Activated B cell treated with CpG ODN at 0.5 μM for 24 hours (primary cell): Measurements from ENCODE around the gene OSBPL10. TPM values are rescaled to one million over a fixed set of nuclear protein-coding genes. Genes with fewer than 3 reads are reported as not detected.

Experiments used
- ATAC-seq: fragments of 200-7000 bp; cut with Tn5 transposase; one replicate; pipeline ENCODE4 v1.10.0; 2021; ENCODE audit warnings: low read depth, mild to moderate bottlenecking, moderate library complexity
- CTCF ChIA-PET: fragments of 350-600 bp; sonication (Branson Sonifier 250); formaldehyde crosslinking; loops from one replicate; lab custom pipeline; 2021; ENCODE audit warnings: antibody characterized with exemption; lab: Charles Lee
- POLR2A ChIA-PET: fragments of 350-600 bp; sonication (Branson Sonifier 250); formaldehyde crosslinking; loops from one replicate; lab custom pipeline; 2021; ENCODE audit warnings: antibody characterized with exemption; lab: Charles Lee
- DNase-seq: peaks from one replicate; pipeline ENCODE4 v3.0.0; 2022
- H3K27ac Mint-ChIP-seq: one replicate; pipeline ENCODE4 v1.8.0; 2020; ENCODE audit warnings: mixed read lengths
- H3K27me3 Mint-ChIP-seq: one replicate; pipeline ENCODE4 v1.8.0; 2021; ENCODE audit warnings: mixed read lengths
- H3K36me3 Mint-ChIP-seq: one replicate; pipeline ENCODE4 v1.8.0; 2021; ENCODE audit warnings: low read depth, mixed read lengths
- H3K4me1 Mint-ChIP-seq: one replicate; pipeline ENCODE4 v1.8.0; 2021; ENCODE audit warnings: mixed read lengths
- H3K4me3 Mint-ChIP-seq: one replicate; pipeline ENCODE4 v1.8.0; 2020; ENCODE audit warnings: mild to moderate bottlenecking, mixed read lengths
- H3K9me3 Mint-ChIP-seq: one replicate; pipeline ENCODE4 v1.8.0; 2020; ENCODE audit warnings: mixed read lengths
- CTCF ChIP-seq: fragments of 200-600 bp; IDR thresholded peaks from one replicate; pipeline ENCODE4 v1.8.0; 2022; ENCODE audit warnings: antibody characterized with exemption, mild to moderate bottlenecking
- intact Hi-C: fragments of 100-400 bp; cut with micrococcal nuclease; formaldehyde crosslinking; loops from one replicate; pipeline ENCODE4 v1.15.1; 2024
- total RNA-seq: library from RNA; stranded (reverse); gene quantifications from 2 replicates; pipeline ENCODE4 v1.2.3, GENCODE V29; 2022

Gene OSBPL10
- total RNA-seq, 1 donor from 2014 or later, result 137 TPM

DNA sequence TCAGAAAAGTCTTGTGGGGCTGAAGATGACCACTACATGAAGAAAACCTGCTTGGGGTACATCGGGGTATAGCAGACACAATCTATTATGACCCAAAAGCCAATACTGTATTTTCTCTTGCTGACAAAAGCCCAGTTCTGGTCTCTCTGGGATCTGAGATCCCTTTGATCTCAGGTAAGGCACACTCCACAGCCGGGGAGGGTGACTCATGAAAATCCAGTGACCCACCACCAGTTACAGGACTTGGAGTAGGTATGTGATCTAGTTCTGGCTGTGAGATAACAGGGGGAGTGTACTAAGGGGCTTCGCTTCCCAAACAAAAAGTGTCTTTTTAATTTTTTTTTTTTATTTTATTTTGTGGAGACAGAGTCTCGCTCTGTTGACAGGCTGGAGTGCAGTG lies 255.1 kb downstream of the OSBPL10 start:
- ATAC-seq (no peak), DNase-seq (no peak)
- intact Hi-C loops, result no loop called here
- no peak for TF ChIP-seq CTCF
- Mint-ChIP-seq H3K9me3 (no peaks in the 10 kb centered on the region), H3K27me3 (no peaks in the 10 kb centered on the region), H3K4me3 (no peak overlapping the region), H3K27ac (no peak overlapping the region), H3K4me1 (peaks cover 7% of the 10 kb centered on the region), H3K36me3 (peaks cover 73% of the 10 kb centered on the region)
- ChIA-PET CTCF (interaction anchor here (2.4 kb wide), 1 partner anchor 419 kb away, joined by 18 read pairs; no protein-coding TSS in a partner anchor), POLR2A (no interaction called here)

DNA sequence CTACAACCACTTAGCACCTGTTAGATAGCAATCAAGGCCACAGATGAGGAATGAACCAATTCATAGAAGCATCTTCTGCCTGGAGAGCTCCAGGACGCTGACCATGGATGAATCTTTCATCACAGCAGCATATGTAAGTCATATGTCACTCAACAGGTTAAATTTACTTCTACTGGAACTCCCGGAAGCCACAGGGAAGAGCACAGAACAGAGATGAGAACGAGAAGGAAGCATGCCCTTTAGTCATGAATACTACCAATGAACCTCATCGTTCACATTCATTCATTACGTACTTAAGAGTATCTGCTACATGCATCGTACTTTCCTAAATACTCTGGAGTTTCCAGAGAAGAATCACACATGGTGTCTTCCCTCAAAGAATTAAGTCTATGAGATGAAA lies 255.5 kb downstream of the OSBPL10 start:
- TF ChIP-seq CTCF, result no peak
- CTCF ChIA-PET, result interaction anchor here (0.7 to 2.4 kb wide), 4 partner anchors 31 to 743 kb away, joined by 3 to 18 read pairs (median 3); no protein-coding TSS in a partner anchor
- no peak overlapping the region for H3K27ac Mint-ChIP-seq
- no peak for ATAC-seq
- H3K9me3 Mint-ChIP-seq, result no peaks in the 10 kb centered on the region
- POLR2A ChIA-PET, result no interaction called here
- H3K4me1 Mint-ChIP-seq, result peaks cover 7% of the 10 kb centered on the region
- H3K27me3 Mint-ChIP-seq, result no peaks in the 10 kb centered on the region
- H3K4me3 Mint-ChIP-seq, result no peak overlapping the region
- intact Hi-C loops, result no loop called here
- H3K36me3 Mint-ChIP-seq, result peaks cover 71% of the 10 kb centered on the region
- no peak for DNase-seq

DNA sequence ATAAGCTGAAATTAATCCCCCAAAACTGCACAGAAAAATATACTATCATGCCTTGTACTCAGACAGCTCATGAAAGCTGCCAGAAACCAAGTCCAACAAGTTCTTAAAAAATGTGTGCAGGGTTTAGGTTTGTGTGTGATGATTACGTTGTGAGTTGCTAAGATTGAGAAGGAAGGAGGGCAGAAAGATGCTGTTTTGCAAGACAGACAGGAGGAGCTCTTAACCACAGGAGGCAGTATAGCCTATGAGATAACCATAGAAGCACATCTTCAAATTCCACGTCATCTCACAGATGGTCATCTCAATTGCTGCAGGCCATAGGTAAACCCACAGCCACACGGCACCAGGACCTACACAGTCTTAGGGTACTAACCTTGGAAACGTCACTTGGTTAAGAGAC lies 256.4 kb downstream of the OSBPL10 start:
- H3K9me3 Mint-ChIP-seq, result no peaks in the 10 kb centered on the region

GRCh38 chr3:31724116-31724515 lies 256.9 kb downstream of the OSBPL10 start:
- TF ChIP-seq CTCF, result no peak
- intact Hi-C loops, result loop anchor here (1.0 kb wide), 1 partner anchor 420 kb away; no protein-coding TSS in a partner anchor
- H3K36me3 Mint-ChIP-seq, result peaks cover 67% of the 10 kb centered on the region
- no peaks in the 10 kb centered on the region for H3K27me3 Mint-ChIP-seq
- no peak overlapping the region for H3K27ac Mint-ChIP-seq
- POLR2A ChIA-PET, result no interaction called here
- H3K4me1 Mint-ChIP-seq, result peaks cover 7% of the 10 kb centered on the region
- ATAC-seq (no peak), DNase-seq (no peak)
- H3K4me3 Mint-ChIP-seq, result no peak overlapping the region
- no peaks in the 10 kb centered on the region for H3K9me3 Mint-ChIP-seq
- CTCF ChIA-PET, result interaction anchor here (1.2 to 2.4 kb wide), 3 partner anchors 421 to 744 kb away, joined by 3 to 18 read pairs (median 3); no protein-coding TSS in a partner anchor

More for the DNA sequence above, 256.4 kb downstream of the OSBPL10 start:
- intact Hi-C loops, result loop anchor here (1.0 kb wide), 1 partner anchor 420 kb away; no protein-coding TSS in a partner anchor
- Mint-ChIP-seq H3K27me3 (no peaks in the 10 kb centered on the region), H3K4me1 (peaks cover 7% of the 10 kb centered on the region), H3K27ac (peak overlapping the region; percentile 37), H3K36me3 (peaks cover 67% of the 10 kb centered on the region), H3K4me3 (no peak overlapping the region)
- ATAC-seq (peak; percentile 60), DNase-seq (no peak)
- CTCF ChIA-PET, result interaction anchor here (0.7 to 2.4 kb wide), 6 partner anchors 32 to 744 kb away, joined by 3 to 18 read pairs (median 3); no protein-coding TSS in a partner anchor
- POLR2A ChIA-PET, result no interaction called here
- TF ChIP-seq CTCF, result no peak

DNA sequence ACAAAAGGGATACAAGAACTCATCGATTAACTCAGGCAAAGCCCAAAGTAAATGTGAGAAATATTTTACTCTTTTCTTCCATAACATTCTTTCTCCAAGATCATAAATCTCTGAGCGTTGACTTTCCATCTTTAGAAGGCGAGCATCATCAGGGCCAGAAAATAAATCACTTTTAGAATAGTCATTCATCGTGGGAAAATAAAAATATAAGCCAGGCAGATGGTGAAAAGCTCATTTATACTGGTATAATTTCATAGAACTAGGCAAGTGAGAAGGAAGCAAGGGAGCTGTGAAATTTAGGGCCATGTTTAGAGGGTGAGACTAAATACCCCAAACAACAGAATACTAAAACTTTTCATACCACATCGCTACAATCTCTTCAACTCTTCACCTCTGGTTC lies 257.4 kb downstream of the OSBPL10 start:
- no peak overlapping the region for H3K27ac Mint-ChIP-seq
- ATAC-seq, result no peak
- H3K4me1 Mint-ChIP-seq, result peaks cover 7% of the 10 kb centered on the region
- no peak for DNase-seq
- TF ChIP-seq CTCF, result no peak
- ChIA-PET CTCF (interaction anchor here (1.3 to 2.4 kb wide), 2 partner anchors 421 to 431 kb away, joined by 3 to 18 read pairs; no protein-coding TSS in a partner anchor), POLR2A (no interaction called here)
- H3K27me3 Mint-ChIP-seq, result no peaks in the 10 kb centered on the region
- intact Hi-C loops, result loop anchor here (1.0 kb wide), 1 partner anchor 421 kb away; no protein-coding TSS in a partner anchor
- peaks cover 67% of the 10 kb centered on the region for H3K36me3 Mint-ChIP-seq
- H3K4me3 Mint-ChIP-seq, result no peak overlapping the region
- H3K9me3 Mint-ChIP-seq, result no peaks in the 10 kb centered on the region
